ENCODE results near the gene MINK1.

DNA sequence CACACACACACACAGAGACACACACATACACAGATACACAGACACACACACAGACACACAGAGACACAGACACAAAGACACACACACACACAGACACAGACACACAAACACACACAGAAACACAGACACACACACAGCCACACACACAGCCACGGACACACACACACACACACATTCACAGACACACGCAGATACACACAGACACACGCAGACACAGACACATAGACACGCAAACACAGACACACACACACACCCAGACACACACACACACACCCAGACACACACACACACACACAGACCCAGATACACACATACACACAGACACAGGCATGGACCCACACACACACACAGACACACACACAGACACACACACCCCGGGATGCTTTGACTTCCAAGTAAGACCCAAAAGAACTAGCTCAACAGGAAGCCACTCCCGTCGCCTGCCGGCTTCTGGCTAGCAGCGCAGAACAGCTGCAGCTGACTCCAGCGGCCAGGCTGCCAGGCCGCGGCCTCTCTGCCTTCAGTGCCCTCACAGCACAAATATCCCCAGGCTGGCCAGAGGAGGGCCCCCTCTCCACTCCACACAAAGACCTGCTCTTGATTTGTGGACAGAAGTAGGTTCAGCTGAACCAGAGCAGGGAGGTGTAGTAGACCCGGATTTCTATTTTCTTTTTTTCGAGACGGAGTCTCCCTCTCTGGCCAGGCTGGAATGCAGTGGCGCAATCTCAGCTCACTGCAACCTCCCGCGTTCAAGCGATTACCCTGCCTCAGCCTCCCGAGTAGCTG, 75.8 kb downstream of the MINK1 start:
- TF ChIP-seq, protein P1, sequence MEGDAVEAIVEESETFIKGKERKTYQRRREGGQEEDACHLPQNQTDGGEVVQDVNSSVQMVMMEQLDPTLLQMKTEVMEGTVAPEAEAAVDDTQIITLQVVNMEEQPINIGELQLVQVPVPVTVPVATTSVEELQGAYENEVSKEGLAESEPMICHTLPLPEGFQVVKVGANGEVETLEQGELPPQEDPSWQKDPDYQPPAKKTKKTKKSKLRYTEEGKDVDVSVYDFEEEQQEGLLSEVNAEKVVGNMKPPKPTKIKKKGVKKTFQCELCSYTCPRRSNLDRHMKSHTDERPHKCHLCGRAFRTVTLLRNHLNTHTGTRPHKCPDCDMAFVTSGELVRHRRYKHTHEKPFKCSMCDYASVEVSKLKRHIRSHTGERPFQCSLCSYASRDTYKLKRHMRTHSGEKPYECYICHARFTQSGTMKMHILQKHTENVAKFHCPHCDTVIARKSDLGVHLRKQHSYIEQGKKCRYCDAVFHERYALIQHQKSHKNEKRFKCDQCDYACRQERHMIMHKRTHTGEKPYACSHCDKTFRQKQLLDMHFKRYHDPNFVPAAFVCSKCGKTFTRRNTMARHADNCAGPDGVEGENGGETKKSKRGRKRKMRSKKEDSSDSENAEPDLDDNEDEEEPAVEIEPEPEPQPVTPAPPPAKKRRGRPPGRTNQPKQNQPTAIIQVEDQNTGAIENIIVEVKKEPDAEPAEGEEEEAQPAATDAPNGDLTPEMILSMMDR (conservative IDR thresholded peaks at IDR 0.05 in 1 of 2, IDR thresholded peaks at IDR 0.05 in 1 of 2; ENCODE audit: extremely low read depth in 1 of 2, insufficient read depth in 1 of 2, low read depth in 1 of 2, low read length in 2 of 2): peak; percentile 84
- TF ChIP-seq EZH2 (IDR thresholded peaks at IDR 0.05; ENCODE audit: borderline replicate concordance, low read length): no peak

All from mammary epithelial cell (primary cell).